ENCODE measurements around the gene HTRA3.

HTRA3 gene

DNA sequence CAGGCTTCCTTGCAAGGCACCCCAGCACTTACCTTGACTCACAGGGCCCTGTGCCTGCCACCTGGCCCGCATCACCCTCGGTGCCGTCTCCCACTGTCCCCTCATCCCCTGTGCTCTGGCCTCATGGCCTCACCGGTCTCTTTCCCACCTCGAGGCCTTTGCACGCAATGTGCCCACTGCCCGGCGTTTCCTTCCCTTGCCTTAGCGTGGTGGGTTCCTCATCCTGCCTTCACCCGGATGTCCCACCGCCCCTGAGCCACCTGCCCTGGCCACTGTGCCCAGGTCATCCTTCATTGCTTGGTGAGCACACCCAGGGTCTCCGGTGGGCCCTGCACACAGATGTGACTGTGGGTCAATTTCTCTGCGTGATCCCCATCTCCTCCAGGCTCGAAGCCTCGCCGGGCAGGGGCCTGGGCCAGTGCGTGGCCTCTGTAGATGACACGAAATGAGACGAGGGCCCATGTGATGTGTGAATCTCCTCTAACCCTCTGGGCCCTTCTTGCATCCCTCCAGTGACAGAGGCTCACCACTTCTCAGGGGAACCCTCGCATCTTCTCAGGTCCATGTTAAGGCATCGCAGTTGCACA, 4.6 kb downstream of the HTRA3 start:
- no peak for TF ChIP-seq ZFX (IDR thresholded peaks at IDR 0.05)
- TF ChIP-seq, protein P1, sequence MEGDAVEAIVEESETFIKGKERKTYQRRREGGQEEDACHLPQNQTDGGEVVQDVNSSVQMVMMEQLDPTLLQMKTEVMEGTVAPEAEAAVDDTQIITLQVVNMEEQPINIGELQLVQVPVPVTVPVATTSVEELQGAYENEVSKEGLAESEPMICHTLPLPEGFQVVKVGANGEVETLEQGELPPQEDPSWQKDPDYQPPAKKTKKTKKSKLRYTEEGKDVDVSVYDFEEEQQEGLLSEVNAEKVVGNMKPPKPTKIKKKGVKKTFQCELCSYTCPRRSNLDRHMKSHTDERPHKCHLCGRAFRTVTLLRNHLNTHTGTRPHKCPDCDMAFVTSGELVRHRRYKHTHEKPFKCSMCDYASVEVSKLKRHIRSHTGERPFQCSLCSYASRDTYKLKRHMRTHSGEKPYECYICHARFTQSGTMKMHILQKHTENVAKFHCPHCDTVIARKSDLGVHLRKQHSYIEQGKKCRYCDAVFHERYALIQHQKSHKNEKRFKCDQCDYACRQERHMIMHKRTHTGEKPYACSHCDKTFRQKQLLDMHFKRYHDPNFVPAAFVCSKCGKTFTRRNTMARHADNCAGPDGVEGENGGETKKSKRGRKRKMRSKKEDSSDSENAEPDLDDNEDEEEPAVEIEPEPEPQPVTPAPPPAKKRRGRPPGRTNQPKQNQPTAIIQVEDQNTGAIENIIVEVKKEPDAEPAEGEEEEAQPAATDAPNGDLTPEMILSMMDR (conservative IDR thresholded peaks at IDR 0.05) = no peak
- no peak overlapping the region for H3K27ac ChIP-seq

DNA sequence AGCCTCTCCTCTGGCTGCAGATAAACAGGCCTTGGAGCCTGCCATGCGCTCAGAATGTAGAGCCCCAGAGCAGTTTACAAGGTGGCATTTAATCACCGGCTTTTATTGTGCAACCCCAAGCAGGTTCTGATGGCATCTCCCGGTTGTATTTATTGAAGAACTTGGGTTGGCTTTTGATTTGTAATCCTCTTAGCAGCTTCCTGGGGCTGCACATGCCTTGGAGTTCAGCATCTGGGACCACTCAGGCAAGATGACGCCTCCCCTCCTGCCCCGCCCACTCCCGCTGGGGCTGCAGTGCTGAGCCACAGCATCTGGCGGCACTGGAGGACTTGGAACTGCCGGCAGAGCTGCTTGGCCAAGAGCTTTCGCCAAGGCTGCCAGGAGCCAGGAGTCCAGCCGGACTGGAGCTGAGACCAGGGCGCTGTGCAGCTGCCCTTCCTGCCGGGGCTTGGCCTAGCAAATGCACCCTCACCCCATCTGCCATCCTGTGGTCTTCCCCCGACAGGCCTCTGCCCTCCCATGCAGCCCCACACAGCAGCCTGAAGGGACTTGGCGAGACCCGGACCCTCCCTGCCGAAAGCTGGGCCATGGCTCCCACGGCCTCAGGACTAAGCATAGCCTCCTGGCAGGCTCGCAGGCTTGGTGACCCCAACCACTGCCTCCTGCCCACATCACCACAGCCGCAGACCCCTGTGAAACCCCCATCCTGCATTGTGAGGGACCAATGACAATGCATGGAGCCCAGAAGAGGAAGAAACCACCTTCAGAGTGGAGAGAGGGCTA, 5.4 kb downstream of the HTRA3 start:
- TF ChIP-seq ZFX (IDR thresholded peaks at IDR 0.05) = no peak
- no peak overlapping the region for H3K27ac ChIP-seq

DNA sequence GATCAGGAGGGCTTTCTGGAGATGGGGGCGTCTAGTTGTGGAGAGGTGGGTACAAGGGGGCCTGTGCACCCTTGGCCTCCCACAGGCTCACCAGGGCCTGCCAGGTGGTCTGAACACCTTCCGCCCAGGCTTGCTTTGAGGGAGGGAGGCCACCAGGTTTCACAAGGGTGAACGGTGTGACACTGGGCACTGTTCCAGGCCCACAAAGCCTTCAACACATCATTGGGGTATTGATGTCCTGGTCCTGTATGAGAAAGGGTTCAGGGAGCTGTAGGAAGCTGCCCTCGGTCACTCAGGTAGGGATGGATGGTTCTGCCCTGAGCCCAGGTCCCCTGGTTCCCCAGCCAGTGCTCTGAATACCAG, 6.0 kb downstream of the HTRA3 start:
- no peak for TF ChIP-seq ZFX (IDR thresholded peaks at IDR 0.05)
- TF ChIP-seq, protein P1 (conservative IDR thresholded peaks at IDR 0.05) = no peak
- no peak overlapping the region for H3K27ac ChIP-seq

DNA sequence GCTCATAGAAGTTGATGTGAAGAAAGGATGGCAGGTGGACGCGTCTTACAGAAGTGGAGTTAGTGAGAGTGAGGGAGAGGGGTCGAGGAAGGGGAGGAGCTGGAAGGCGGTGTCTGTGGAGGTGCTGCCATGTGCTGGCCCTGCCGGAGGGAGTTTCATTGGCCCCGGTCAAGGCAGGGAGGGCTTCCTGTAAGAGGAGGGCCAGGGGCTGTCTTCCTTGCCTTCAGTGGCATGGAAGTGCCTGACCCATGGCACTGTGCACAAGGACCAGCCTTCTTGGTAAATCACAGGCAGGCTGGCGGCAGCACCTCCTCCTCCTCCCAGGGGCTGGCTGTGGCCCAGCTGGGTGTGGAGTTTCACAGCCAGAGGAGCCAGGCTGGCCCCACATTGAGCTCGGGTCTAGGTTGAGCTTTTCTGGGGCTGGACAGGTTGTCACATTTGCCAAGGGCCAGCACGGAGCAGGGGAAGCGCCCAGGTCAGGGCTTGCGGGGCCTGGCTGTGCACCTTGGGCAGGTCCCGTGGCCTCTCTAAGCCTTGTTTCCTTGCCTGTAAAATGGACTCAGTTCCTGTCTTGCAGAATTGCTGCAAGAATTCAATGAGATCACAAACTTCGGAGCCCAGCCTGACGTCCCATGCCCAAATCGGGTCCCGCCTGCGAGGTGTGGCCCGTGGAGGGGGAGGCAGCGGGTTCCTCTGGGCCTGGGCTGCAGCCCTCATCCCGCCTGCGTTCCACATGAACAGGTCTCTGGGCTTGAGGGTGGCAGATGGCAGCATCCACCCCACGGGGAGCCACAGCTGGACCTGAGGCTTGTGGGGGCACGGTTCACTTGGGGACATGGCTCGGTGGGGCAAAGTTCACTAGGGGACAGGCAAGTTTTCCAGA, 7.0 kb downstream of the HTRA3 start:
- no peak for TF ChIP-seq ZFX (IDR thresholded peaks at IDR 0.05)
- TF ChIP-seq, protein P1 (conservative IDR thresholded peaks at IDR 0.05) = no peak
- H3K27ac ChIP-seq = no peak overlapping the region

DNA sequence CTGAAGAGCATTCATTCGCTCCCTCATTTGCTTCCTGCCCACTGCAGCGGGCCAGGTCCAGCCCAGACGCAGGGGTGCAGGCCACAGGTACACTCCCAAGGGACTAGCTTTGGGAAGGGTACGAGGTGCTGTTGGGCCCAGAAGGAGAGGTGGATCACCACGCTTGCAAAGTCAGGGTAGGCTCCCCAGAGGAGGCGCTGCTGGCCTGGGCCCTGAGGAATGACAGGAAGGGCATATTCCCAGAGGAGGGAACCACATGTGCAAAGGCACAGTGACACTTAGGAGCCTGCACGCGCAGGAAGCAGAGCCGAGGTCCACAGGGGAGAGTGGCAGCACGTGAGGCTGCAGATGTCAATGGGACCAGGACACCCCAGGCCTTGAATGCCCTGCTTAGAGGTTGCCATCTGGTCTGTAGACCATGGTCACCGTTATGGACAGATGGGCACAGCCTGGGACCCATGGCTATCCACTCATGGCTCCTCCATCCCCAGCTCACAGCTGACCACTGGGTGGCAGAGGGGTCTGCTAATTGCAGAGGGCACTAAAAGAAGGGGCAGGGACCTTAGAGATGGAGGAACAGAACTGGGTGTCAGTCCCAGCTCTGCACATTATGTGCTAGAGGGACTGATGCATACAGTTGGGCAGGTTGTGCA, 7.9 kb downstream of the HTRA3 start:
- TF ChIP-seq ZFX (IDR thresholded peaks at IDR 0.05) = no peak
- TF ChIP-seq, protein P1 (conservative IDR thresholded peaks at IDR 0.05) = no peak

DNA sequence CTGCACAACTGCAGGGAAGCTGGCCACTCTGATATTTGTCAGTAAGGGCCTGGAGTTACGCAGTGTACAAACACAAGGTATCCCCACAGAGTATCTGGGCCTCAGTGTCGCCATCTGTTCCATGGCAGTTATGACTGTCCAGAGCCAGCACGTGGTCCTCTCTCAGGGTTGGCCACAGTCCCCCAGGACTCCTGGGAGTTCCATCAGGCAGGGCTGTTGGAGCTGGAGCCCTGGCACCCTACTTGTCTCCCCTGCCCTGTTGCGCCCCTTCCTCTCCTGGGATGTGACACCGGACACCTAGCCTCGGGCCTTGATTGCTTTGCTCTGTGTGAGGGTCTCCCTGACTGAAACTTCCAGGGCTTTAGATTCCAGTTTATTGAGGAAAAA, 8.4 kb downstream of the HTRA3 start:
- TF ChIP-seq ZFX (IDR thresholded peaks at IDR 0.05) = no peak
- TF ChIP-seq, protein P1 (conservative IDR thresholded peaks at IDR 0.05) = no peak

More for the DNA sequence above, 7.9 kb downstream of the HTRA3 start:
- H3K27ac ChIP-seq = no peak overlapping the region

DNA sequence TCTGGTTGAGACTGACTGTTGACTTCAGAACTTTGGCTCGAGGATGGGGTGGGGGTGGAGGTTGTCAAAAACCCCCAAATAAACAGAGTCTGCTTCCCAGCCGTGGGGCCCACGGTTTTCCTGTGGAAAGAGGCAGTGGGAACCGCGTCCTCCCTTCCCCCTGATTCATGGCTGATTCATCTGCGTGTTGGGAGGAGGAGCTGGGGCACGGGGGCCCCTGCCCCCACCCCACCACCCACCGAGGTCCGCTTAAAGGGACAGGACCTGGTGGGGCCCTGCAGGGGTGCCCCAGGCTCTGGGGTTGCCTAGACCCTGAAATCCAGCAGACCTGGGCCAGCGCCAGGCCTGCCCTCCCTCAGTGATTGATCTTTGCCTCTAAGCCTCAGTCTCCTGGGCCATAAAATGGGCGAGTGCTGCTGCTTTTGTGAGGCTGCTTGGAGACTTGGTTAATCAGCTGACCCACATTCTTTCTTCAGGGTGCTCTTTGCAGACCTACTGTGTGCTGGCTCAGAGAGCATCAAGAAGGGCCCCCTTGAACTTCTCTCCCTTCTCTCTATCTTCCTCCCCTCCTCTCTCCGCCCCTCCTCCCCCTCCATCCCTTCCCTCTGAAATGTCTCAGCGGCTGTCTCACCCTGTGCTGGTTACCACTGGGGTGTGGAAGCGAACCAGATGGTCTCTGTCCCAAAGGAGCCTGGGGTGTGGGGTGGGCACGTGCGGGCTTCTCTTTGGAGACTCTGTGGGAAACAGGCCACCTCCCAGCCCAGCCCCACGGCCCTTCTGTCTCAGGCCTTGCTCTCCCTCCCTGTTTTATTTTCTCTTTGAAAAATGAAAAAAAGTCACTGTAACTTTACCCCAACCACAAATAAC, 9.1 kb downstream of the HTRA3 start:
- H3K27ac ChIP-seq = no peak overlapping the region
- TF ChIP-seq ZFX (IDR thresholded peaks at IDR 0.05) = no peak
- TF ChIP-seq, protein P1 (conservative IDR thresholded peaks at IDR 0.05) = no peak

More for the DNA sequence above, 8.4 kb downstream of the HTRA3 start:
- H3K27ac ChIP-seq = no peak overlapping the region
